HG03378 (cell line): Measurements from ENCODE around the gene SLITRK3.
A peak's percentile ranks its signal among the peaks of the same experiment; 100 is the strongest.

Experiments used
- ATAC-seq: cut with Tn5 transposase; IDR thresholded peaks from one replicate; pipeline ENCODE4 v1.9.1; 2021; ENCODE audit warnings: mild to moderate bottlenecking, moderate library complexity; ENCODE audit not compliant: unreplicated experiment

Gene SLITRK3

GRCh38 chr3:165195640-165196576 is at the start of gene SLITRK3:
Gene SLITRK3, minus strand, starts transcription at chr3:165196384. Its CDS starts 5,554 bp downstream, at chr3:165190830.
- ATAC-seq, result no peak

- no peak for ATAC-seq
Measured at GRCh38 chr3:165243597-165243996, 47.4 kb upstream of the SLITRK3 start.

DNA sequence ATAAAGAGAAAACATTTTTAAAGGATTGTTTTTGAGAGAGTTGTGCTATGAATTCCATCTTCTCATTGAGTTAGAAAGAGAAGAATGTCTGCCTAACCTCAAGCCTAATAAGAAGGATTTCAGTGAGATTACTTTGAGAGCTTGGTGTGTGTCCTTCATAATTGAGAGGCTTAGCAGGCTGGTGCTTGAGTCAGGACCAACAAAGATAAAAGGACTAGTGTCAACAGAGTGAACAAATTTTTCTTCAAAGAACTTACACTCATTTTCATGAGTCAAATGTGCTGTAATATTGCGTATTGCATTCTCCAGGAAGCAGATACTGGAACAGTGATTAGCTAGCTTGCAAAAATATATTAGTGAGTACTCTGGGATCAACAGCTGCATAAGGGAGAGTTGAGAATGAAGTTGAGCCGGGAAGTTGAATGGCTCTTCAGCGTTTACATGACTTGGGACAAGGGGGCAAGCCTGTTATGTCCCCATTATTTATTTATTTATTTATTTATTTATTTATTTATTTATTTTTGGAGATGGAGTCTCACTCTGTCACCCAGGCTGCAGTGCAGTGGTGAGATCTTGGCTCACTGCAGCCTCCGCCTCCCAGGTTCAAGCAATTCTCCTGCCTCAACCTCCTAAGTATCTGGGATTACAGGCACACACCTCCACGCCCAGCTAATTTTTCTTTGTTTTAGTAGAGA is 37.5 kb upstream of the SLITRK3 start:
- ATAC-seq, result no peak

- ATAC-seq, result no peak
Measured at GRCh38 chr3:165225604-165226003, 29.4 kb upstream of the SLITRK3 start.

- ATAC-seq, result no peak
Measured at GRCh38 chr3:165217739-165218138, 21.6 kb upstream of the SLITRK3 start.

DNA sequence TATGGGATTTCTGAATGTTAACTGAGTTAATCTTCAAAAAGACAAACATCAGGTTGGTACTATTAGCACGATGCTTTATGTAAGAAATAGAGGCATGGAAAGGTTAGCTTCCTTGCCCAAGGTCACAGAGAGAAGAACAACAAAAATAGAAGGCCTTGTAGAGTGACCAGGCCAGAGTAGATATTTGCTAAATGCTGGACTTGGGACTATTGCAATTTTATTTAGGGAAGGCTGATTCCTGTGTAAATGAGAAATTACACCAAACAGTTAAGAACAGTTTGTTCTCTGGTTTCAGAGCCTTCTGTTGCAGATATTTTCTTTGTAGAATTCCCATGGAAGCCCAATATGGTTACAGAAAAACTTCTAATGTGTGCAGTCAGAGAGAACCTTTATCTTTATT is 16.4 kb upstream of the SLITRK3 start:
- no peak for ATAC-seq

DNA sequence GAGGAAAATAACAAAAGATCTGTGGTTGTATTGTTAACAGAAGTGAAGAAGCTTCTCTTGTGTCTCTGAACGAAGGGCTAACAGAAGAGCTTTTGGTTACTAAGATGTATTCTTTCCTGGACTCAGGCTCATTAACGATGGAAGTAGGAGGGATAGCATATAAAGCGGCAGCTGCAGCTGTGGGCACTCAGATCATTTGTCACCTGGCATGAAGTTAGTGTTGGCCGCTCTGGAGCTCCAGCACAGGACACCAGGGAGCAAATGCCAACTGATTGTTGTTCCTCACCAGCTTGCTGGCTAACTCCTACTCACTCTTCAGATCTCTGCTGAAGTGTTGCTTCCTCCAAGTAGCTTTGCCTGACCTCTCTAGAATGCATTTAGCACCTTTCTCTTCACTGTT is 15.5 kb upstream of the SLITRK3 start:
- no peak for ATAC-seq

GRCh38 chr3:165210727-165211126 is 14.5 kb upstream of the SLITRK3 start:
- no peak for ATAC-seq

DNA sequence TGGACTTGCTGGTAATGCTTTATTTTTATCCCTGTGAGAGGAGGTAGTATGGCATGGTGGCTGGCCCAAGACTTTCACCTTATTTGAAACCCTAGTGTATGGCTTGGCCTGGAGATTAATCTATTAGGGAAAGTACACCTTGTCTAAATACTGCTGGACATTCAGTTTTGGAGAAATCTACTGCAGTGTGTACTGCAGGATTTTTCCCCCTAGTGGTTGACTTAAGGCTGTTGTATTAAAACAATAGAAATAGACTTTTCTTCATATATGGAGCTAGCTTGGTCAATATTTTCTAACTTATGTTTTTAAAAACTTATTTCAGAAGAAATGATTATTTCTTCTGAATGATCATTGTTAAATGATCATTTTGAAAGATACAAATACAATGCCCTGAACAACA is 13.9 kb upstream of the SLITRK3 start:
- no peak for ATAC-seq

DNA sequence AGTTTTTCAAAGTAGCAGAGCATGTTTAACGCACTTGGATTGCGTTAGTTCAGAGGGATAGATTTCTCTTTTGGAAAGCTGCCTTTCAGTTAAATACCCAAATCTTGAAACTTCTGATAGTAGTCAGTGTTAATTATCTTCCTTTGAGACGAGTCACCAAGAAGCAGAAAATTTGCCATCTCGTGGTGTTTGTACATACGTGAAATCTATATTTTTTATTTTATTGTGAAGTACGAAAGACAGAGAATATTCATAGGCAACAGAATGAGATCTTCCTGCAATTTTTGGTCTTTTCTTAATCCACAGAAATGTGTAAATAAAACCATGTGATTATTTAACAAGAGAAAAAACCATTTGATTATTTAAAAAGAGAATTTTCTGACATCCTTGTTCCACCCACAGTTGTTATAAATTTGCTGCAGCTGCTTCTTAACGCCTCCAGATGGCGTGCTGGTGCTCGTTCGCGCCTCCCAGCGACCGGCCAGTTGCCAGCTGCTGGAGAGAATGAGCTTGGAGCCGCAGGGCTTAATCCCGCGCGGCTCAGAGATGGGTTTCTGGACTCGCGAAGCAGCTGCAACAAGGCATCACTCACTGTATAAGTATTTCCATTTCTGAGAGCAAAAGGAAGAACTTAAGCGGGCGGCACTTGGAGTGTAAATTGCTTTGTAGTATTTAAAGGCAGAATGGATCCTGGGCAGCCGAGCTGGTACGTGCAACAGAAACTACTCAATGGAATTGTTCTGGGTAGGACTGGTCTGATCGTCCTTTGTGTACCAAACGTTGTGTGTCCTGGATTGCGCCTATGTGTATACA is 10.5 kb upstream of the SLITRK3 start:
- peak; percentile 90 for ATAC-seq

GRCh38 chr3:165204445-165204844 is 8.3 kb upstream of the SLITRK3 start:
- no peak for ATAC-seq

- no peak for ATAC-seq
Measured at GRCh38 chr3:165202995-165203394, 6.8 kb upstream of the SLITRK3 start.

DNA sequence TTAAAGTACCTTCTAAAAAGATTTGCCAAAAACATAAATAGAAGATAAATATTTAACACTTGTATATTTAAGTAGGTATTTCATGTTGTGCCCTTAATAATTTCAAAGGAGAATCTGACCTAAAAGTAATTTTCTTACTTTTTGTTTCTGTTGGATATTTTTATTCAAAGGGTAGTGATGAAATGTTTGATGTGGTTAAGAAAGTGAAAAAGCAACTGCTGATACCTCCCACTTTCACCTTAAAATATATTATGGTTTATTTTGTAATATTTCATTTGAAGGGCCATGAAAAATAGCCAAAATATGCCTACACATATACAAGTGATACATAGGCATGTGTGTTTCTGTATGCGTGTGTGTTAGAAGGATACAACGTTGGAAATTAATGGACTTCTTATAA is 5.8 kb upstream of the SLITRK3 start:
- no peak for ATAC-seq

DNA sequence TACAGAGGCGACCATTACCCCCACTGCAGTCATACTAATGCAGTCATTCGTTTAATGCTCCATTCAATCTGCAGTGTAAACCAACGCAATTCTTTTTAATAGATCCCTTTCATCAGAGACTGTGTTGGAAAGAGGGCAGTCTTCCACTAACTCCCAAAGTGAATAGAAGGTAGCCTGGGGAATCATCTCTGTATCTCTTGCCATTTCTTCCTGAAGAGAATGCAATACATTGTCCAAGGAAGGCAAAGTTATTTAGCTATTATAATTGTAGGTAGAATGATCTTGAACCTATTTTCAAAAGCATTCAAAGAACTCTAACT is 1.3 kb upstream of the SLITRK3 start:
- ATAC-seq, result no peak

DNA sequence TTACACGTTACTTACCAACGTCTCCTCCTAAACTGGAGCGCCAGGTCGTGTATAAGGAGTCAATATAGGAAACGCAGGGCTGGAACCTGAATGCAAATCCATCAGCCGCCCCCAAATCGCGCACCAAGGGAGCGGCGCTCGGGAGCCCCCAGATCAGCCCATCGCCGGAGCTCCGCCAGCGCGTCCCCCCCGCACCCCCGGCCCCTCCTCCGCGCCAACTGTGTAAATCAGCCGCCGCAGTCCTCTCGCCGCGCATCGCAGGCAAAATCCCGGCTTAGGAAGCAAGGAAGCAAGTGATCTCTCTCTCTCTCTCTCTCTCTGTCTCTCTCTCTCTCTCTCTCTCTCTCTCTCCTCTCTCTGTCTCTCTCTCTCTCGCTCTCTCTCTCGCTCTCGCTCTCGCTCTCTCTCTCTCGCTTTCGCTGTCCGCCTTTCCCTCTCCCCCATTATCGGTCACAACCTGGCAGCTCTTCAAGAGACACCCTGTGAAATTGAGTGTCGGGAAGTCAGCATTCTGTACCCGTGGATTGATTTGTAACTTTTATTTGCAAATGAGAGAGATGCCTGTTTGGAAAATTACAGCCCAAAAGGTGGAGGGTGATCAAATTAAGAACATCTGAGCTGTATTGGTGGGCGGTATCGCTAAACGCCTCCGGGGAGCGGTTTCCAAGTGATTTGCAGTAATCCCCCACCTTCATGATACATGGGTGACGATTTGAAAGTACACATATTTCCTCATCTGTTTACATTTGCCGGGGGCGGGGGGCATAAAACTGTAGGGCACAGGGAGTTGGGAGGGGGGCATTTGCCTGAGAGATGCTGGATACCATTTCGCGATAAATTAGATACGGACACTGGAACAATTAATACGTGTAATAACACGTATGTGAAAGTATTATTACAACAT is 645 bp upstream of the SLITRK3 start:
- ATAC-seq, result no peak

GRCh38 chr3:165195241-165195639 is 944 bp downstream of the SLITRK3 start:
- ATAC-seq, result no peak

GRCh38 chr3:165194511-165195240 is 1.5 kb downstream of the SLITRK3 start:
- no peak for ATAC-seq

DNA sequence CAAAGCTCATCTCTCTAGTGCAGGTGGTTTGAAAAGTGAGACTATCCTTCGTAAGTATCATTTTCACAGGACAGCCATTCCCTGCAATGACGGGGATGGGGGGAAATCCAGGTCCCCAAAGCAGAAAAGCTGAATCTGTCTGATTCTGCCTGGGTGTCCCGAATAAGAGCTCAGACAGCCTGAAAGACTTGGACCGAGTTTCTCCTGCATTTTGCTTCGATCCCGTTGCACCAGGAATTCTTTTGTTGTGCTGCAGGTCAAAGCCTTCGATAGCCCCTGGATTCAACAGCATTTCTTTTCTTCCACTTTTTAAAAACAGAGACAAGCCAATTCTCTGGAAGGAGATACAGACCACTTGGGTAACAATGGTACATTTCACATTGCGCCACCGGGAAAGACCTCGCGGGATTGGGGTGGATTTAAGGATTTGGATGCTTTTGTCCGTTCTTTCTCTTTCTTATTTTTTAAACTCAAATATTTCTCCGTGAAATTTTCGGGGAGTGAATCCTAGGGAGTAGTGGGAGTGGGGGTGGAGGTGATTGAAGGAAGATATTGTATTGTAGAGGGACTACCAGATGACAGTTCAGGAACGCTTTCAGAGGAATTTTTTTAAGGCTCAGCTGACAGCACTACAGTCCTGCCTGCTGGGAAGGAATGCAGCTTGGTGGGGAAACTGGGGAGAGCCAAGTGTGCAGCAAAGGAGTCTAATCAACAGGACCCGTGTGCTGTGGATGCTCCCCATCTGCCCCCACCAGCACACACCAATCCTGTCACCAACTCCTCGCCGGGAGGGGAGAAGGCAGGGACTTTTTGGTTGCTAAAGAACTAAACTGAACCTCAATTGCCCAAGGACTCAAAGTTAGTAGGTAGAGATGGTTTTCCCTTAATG is 2.6 kb downstream of the SLITRK3 start:
- ATAC-seq, result no peak
